Activated CD4-positive, alpha-beta T cell treated with anti-CD3 and anti-CD28 coated beads, Interleukin-2, amount 10 ng/mL, durations not matched to agents 24 days and 14 days (primary cell): ENCODE data around the gene PSMB8. TPM values are rescaled to one million over a fixed set of nuclear protein-coding genes. Genes with fewer than 3 reads are reported as not detected.
A peak's percentile ranks its signal among the peaks of the same experiment; 100 is the strongest.
"Not testable (repeated sequence)": the region's sequence is repeated elsewhere in the genome, so short reads cannot be mapped to it uniquely, and the experiment has no call there.

ENCODE experiments used
- DNase-seq: peaks from one replicate; pipeline ENCODE4 v3.0.0; 2022
- H3K27ac Mint-ChIP-seq: one replicate; pipeline ENCODE4 v1.8.0; 2022; ENCODE audit warnings: mild to moderate bottlenecking, mixed read lengths
- H3K27me3 Mint-ChIP-seq: one replicate; pipeline ENCODE4 v1.8.0; 2022; ENCODE audit warnings: mixed read lengths
- H3K36me3 Mint-ChIP-seq: one replicate; pipeline ENCODE4 v1.8.0; 2022; ENCODE audit warnings: low read depth, mild to moderate bottlenecking, mixed read lengths
- H3K4me1 Mint-ChIP-seq: one replicate; pipeline ENCODE4 v1.8.0; 2021; ENCODE audit warnings: mixed read lengths
- H3K4me3 Mint-ChIP-seq: one replicate; pipeline ENCODE4 v1.8.0; 2022; ENCODE audit warnings: mild to moderate bottlenecking, moderate library complexity, mixed read lengths
- H3K9me3 Mint-ChIP-seq: one replicate; pipeline ENCODE4 v1.8.0; 2021; ENCODE audit warnings: mixed read lengths
- intact Hi-C: fragments of 100-400 bp; cut with micrococcal nuclease; formaldehyde crosslinking; loops from one replicate; pipeline ENCODE4 v1.15.1; 2023
- total RNA-seq: library from RNA; stranded (reverse); gene quantifications from 2 replicates; pipeline ENCODE4 v1.2.3, GENCODE V29; 2022

Gene PSMB8
- total RNA-seq: 342 and 353 TPM in 2 replicates

- no peaks in the 10 kb centered on the region for H3K9me3 Mint-ChIP-seq
- peak within 1 kb of the TSS; percentile 99 for H3K4me3 Mint-ChIP-seq
- peaks cover 73% of the 10 kb centered on the region for H3K4me1 Mint-ChIP-seq
- H3K27me3 Mint-ChIP-seq: no peaks in the 10 kb centered on the region
- peak within 1 kb of the TSS; percentile 99 for H3K27ac Mint-ChIP-seq
- DNase-seq: peak; percentile 99
- intact Hi-C loops: loop anchor here (1.0 to 10.0 kb wide), 6 partner anchors 9 to 717 kb away; partner anchors contain the start of genes AGPAT1, ATF6B, B3GALT4 and HSD17B8
- peaks cover 92% of the 10 kb centered on the region for H3K36me3 Mint-ChIP-seq
Measured at GRCh38 chr6:32843979-32844838, at the start of gene PSMB8. Gene PSMB8 (minus strand): TSS chr6:32844047. CDS start chr6:32843996, 51 bp downstream.

DNA sequence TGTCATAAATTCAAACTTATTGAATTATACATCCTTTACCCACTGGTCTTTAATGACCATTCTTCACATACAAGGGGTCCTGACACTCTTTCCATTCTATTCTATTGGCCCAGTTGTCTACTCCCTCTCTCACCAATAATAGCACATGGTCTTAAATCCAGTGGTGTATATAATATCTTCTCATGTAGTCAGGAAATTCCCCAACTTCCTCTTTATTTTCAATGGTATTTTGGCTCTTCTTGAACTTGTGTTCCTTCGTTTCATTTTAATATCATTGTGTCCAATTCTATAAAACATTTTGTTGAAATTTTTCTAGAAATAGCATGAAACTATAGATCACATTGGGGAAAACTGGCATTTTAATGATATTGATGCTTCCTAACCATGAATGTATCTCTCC lies 47.0 kb upstream of the PSMB8 start:
- peaks cover 7% of the 10 kb centered on the region for H3K27me3 Mint-ChIP-seq
- H3K36me3 Mint-ChIP-seq: no peaks in the 10 kb centered on the region
- DNase-seq: no peak
- H3K4me3 Mint-ChIP-seq: no peak overlapping the region
- H3K9me3 Mint-ChIP-seq: no peaks in the 10 kb centered on the region
- H3K27ac Mint-ChIP-seq: no peak overlapping the region
- H3K4me1 Mint-ChIP-seq: peaks cover 21% of the 10 kb centered on the region
- intact Hi-C loops: no loop called here

DNA sequence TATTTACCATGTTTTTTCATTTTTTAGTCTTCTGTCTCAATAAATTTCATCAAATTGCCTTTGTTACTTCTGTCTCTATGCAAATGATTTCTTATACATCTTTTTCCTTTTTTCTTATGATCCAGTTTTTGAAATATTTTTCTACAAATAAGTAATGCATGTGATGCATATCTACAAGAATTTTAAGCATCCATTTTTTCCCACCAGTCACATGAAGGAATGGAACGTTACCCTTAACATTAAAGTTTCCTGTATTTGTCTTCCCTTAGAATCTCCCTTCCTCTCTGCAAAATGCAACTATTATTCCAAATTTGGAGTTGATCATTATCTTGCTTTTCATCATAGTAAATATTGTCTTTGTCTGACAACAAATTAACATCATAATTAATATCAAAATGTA lies 45.7 kb upstream of the PSMB8 start:
- H3K36me3 Mint-ChIP-seq: no peaks in the 10 kb centered on the region
- no peaks in the 10 kb centered on the region for H3K9me3 Mint-ChIP-seq
- no peak overlapping the region for H3K4me3 Mint-ChIP-seq
- no peak for DNase-seq
- peaks cover 7% of the 10 kb centered on the region for H3K27me3 Mint-ChIP-seq
- H3K4me1 Mint-ChIP-seq: peaks cover 10% of the 10 kb centered on the region
- intact Hi-C loops: loop anchor here (5.0 kb wide), 2 partner anchors 43 to 188 kb away; partner anchors contain the start of gene HLA-DPB1
- H3K27ac Mint-ChIP-seq: no peak overlapping the region

- DNase-seq: no peak
- intact Hi-C loops: loop anchor here (5.0 kb wide), 2 partner anchors 44 to 189 kb away; partner anchors contain the start of gene HLA-DPB1
- Mint-ChIP-seq H3K36me3 (no peaks in the 10 kb centered on the region), H3K9me3 (no peaks in the 10 kb centered on the region), H3K4me3 (no peak overlapping the region), H3K27me3 (peaks cover 7% of the 10 kb centered on the region), H3K4me1 (peaks cover 7% of the 10 kb centered on the region), H3K27ac (no peak overlapping the region)
Measured at GRCh38 chr6:32888576-32888975, 44.7 kb upstream of the PSMB8 start.

DNA sequence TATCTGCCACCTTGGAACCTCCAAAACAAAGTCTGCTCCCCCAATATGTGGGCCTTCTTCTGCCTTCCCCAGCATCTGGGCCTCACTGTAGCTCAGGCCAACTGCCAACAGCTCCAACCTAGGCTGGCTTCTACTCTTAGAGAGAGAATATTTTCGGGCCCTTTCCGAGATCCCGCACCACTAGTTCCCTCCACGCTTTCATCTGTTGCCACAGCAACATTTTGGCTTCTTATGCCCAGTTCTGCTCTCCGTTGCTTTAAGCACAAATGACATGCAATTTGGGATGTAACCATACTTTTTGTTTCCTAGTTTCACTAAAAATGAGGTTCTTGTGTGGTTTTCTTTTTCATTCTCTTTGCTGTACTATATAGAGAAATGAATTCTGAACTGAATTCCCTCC lies 43.8 kb upstream of the PSMB8 start:
- Mint-ChIP-seq H3K27me3 (peaks cover 7% of the 10 kb centered on the region), H3K9me3 (no peaks in the 10 kb centered on the region), H3K27ac (no peak overlapping the region), H3K4me3 (no peak overlapping the region), H3K36me3 (no peaks in the 10 kb centered on the region), H3K4me1 (peaks cover 3% of the 10 kb centered on the region)
- intact Hi-C loops: loop anchor here (5.0 kb wide), 2 partner anchors 45 to 190 kb away; partner anchors contain the start of gene HLA-DPB1
- DNase-seq: no peak

DNA sequence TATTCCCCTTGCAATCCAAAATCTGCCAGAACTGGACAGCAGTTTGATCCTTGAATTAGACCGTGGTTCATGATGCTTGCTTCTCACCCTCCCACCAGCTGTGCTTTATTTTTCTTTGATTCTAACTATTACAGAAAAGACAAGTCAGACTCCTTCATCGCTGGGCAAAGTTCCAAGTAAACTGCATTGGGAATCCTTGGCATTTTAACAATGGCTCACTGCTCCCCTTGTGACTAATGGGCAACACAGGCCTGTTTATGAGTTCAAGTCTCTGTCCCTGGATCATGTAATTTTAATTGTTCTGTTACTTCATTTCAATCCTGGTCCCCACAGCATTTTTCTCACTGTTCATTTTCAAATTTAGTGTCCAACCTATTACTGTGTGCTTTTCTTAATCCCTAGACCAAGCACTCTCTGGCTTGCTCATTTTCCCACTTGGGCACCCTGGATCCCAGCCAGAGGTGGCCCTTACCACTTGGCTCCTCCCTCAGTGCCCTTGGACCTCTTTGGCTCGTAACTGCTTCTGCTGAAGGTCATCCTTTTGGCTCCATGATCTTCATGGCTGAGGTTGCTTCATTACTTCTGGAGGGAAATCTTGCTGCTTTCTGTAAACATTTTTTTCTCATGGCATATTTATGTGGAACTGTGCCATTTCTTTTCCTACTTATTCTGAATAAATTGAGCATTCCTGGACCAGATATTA lies 43.0 kb upstream of the PSMB8 start:
- Mint-ChIP-seq H3K4me1 (peaks cover 6% of the 10 kb centered on the region), H3K27me3 (peaks cover 7% of the 10 kb centered on the region), H3K36me3 (no peaks in the 10 kb centered on the region), H3K4me3 (no peak overlapping the region), H3K27ac (no peak overlapping the region), H3K9me3 (no peaks in the 10 kb centered on the region)
- intact Hi-C loops: loop anchor here (5.0 kb wide), 2 partner anchors 45 to 190 kb away; partner anchors contain the start of gene HLA-DPB1
- DNase-seq: no peak

GRCh38 chr6:32885698-32886286 lies 41.9 kb upstream of the PSMB8 start:
- intact Hi-C loops: loop anchor here (1.0 to 5.0 kb wide), 4 partner anchors 47 to 192 kb away; partner anchors contain the start of genes HLA-DMA and HLA-DPB1
- peaks cover 5% of the 10 kb centered on the region for H3K27me3 Mint-ChIP-seq
- no peaks in the 10 kb centered on the region for H3K9me3 Mint-ChIP-seq
- peaks cover 6% of the 10 kb centered on the region for H3K4me1 Mint-ChIP-seq
- peaks cover 1% of the 10 kb centered on the region for H3K36me3 Mint-ChIP-seq
- H3K4me3 Mint-ChIP-seq: no peak overlapping the region
- no peak overlapping the region for H3K27ac Mint-ChIP-seq
- no peak for DNase-seq

- peaks cover 14% of the 10 kb centered on the region for H3K36me3 Mint-ChIP-seq
- H3K9me3 Mint-ChIP-seq: no peaks in the 10 kb centered on the region
- no peak overlapping the region for H3K4me3 Mint-ChIP-seq
- no peak overlapping the region for H3K27ac Mint-ChIP-seq
- intact Hi-C loops: no loop called here
- peaks cover 5% of the 10 kb centered on the region for H3K27me3 Mint-ChIP-seq
- H3K4me1 Mint-ChIP-seq: peaks cover 6% of the 10 kb centered on the region
- DNase-seq: no peak
Measured at GRCh38 chr6:32883789-32884188, 39.9 kb upstream of the PSMB8 start.

DNA sequence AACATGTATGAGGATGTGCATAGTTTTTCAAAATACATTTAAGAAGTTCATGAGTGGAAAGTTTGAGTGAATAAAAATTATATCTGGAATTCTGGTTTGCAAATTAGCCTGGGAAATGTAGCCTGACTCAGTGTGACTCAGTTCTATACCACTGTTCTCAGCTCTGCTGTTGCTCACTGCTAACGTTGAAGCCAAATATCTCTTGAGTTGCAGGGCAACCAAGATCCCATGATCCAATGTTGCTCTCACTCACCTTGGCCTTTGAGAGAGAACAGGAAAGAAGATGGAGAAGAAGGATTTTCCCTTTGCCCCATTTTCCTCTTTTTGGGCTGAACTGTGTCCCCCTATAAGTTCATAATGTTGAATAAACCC lies 39.0 kb upstream of the PSMB8 start:
- Mint-ChIP-seq H3K27ac (no peak overlapping the region), H3K4me3 (no peak overlapping the region)
- intact Hi-C loops: no loop called here

GRCh38 chr6:32880962-32881361 lies 37.1 kb upstream of the PSMB8 start:
- H3K9me3 Mint-ChIP-seq, H3K27ac Mint-ChIP-seq, intact Hi-C loops, DNase-seq, H3K27me3 Mint-ChIP-seq, H3K4me3 Mint-ChIP-seq, H3K4me1 Mint-ChIP-seq: not testable (repeated sequence)
- H3K36me3 Mint-ChIP-seq: peaks cover 16% of the 10 kb centered on the region

More for the DNA sequence above, 39.0 kb upstream of the PSMB8 start:
- no peaks in the 10 kb centered on the region for H3K9me3 Mint-ChIP-seq
- no peak for DNase-seq
- peaks cover 6% of the 10 kb centered on the region for H3K4me1 Mint-ChIP-seq
- peaks cover 4% of the 10 kb centered on the region for H3K27me3 Mint-ChIP-seq
- peaks cover 15% of the 10 kb centered on the region for H3K36me3 Mint-ChIP-seq

DNA sequence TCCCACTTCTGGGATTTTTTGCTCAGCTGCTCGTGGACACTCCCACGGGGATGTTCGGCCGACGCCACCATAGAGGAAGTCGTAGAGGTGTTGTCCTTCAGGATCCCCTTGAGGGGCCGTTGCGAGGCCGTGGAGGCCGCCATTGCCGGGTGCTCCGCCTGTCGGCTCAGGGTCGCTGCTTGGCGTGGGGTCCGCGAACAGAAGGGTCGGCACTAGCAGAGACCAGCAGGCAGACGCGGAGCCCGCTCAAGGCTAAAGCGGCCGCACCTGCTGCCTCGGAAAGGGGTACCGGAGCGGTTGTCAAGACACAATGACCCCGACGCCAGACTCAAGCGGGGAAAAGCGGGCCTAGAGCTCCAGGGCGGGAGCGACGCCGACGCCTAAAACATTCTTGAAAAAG lies 35.8 kb upstream of the PSMB8 start:
- peaks cover 16% of the 10 kb centered on the region for H3K36me3 Mint-ChIP-seq

DNA sequence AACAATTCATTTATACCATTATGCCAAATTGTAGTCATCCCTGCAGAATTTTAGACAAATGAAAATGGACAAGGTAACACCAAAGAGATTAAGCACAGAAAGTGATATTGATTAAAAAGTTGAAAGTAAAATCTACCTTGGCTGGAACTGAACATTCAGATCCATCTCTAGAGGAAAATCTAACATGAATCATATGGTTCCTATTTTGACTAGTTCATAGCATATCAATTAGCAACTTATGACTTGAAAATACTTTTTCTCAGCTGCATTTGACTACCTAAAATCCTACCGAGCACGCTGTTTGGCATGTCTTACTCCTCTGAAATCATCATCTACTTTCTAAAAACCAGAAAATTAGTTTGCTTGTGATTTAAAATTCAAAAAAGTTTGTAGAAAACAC lies 32.8 kb upstream of the PSMB8 start:
- no peak overlapping the region for H3K27ac Mint-ChIP-seq
- H3K9me3 Mint-ChIP-seq: no peaks in the 10 kb centered on the region
- intact Hi-C loops: no loop called here

More for the DNA sequence above, 35.8 kb upstream of the PSMB8 start:
- Mint-ChIP-seq H3K9me3 (no peaks in the 10 kb centered on the region), H3K4me3 (no peak overlapping the region), H3K4me1 (peaks cover 3% of the 10 kb centered on the region), H3K27ac (no peak overlapping the region), H3K27me3 (no peaks in the 10 kb centered on the region)
- intact Hi-C loops: no loop called here
- no peak for DNase-seq

GRCh38 chr6:32873947-32874346 lies 30.1 kb upstream of the PSMB8 start:
- H3K27ac Mint-ChIP-seq, H3K9me3 Mint-ChIP-seq, H3K4me3 Mint-ChIP-seq, H3K27me3 Mint-ChIP-seq, H3K4me1 Mint-ChIP-seq, intact Hi-C loops: not testable (repeated sequence)
- DNase-seq: peak; percentile 41
- peaks cover 13% of the 10 kb centered on the region for H3K36me3 Mint-ChIP-seq

More for the DNA sequence above, 32.8 kb upstream of the PSMB8 start:
- H3K36me3 Mint-ChIP-seq: peaks cover 23% of the 10 kb centered on the region
- no peaks in the 10 kb centered on the region for H3K4me1 Mint-ChIP-seq
- H3K27me3 Mint-ChIP-seq: peaks cover 4% of the 10 kb centered on the region
- no peak for DNase-seq
- H3K4me3 Mint-ChIP-seq: no peak overlapping the region
